ENCODE data around the gene CD59.

GRCh38 chr11:33700063-33700501 is 36.1 kb downstream of the CD59 start:
- TF ChIP-seq CTCF (IDR thresholded peaks at IDR 0.05 in 4 of 5, conservative IDR thresholded peaks at IDR 0.05 in 1 of 5) (no peak), POLR2A (IDR thresholded peaks at IDR 0.05) (no peak)
